BE2C (cell line): ENCODE results near the gene C14orf93.
"Not testable (repeated sequence)": the region's sequence is repeated elsewhere in the genome, so short reads cannot be mapped to it uniquely, and the experiment has no call there.

Experiments used
- DNase-seq: peaks from one replicate; pipeline ENCODE4 v3.0.0-alpha.2; 2020
- H3K27me3 ChIP-seq: fragments of 250-450 bp; sonication (Bioruptor Pico); 2 replicates; pipeline ENCODE4 v1.5.1; 2020; ENCODE audit warnings: mild to moderate bottlenecking
- H3K36me3 ChIP-seq: fragments of 250-450 bp; sonication (Bioruptor Pico); 2 replicates; pipeline ENCODE4 v1.5.1; 2020; ENCODE audit warnings: mild to moderate bottlenecking
- H3K4me1 ChIP-seq: fragments of 250-450 bp; sonication (Bioruptor Pico); 2 replicates; pipeline ENCODE4 v1.5.1; 2020
- H3K4me3 ChIP-seq: 2 replicates; pipeline ENCODE4 v1.5.1; 2011; ENCODE audit warnings: low read depth, low read length
- H3K9me3 ChIP-seq: fragments of 250-450 bp; sonication (Bioruptor Pico); 2 replicates; pipeline ENCODE4 v1.5.1; 2020
- CTCF ChIP-seq: IDR thresholded peaks from 2 replicates; pipeline ENCODE4 v1.5.1; 2012; ENCODE audit warnings: mild to moderate bottlenecking, low read depth, low read length

C14orf93 gene

DNA sequence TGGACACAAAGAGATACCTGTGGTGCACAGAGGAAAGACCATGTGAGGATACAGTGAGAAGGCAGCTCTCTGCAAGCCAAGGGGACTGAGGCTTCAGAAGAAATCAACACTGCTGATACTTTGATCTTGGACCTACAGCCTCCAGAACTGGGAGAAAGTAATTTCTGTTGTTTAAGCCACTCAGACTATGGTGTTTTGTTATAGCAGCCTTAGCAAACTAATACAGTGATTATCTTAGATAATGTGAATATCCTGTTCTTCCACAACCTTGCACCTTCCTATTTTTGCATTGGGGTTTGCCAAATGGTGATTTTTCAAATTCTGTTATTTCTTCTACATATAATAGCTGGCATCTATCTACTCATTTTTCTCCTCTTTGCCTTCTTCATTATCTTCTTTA is 8.2 kb upstream of the C14orf93 start:
- Histone ChIP-seq H3K9me3 (no peaks in the 10 kb centered on the region), H3K4me3 (no peak overlapping the region), H3K36me3 (no peaks in the 10 kb centered on the region), H3K4me1 (peaks cover 21% of the 10 kb centered on the region), H3K27me3 (no peaks in the 10 kb centered on the region)
- no peak for TF ChIP-seq CTCF
- no peak for DNase-seq

DNA sequence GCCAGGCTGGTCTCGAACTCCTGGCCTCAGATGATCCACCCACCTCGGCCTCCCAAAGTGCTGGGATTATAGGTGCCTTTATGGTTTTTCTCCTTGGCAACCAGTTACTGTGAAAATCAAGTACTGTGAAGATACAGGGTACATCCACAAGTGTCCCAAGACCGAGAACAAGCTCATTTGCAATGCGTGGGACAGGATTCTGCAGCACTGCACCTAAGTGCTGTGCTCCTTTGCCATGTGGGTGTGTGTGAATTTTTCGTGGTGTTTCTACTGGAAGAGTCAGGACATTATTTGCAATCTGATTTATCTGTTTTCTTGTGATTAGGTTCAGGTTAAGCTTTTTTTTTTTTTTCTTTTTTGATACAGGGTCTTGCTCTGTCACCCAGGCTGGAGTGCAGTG is 7.1 kb upstream of the C14orf93 start:
- Histone ChIP-seq H3K4me3 (no peak overlapping the region), H3K36me3 (no peaks in the 10 kb centered on the region), H3K4me1 (peaks cover 23% of the 10 kb centered on the region), H3K27me3 (no peaks in the 10 kb centered on the region), H3K9me3 (no peaks in the 10 kb centered on the region)
- no peak for TF ChIP-seq CTCF
- DNase-seq: no peak

GRCh38 chr14:23015618-23016017 is 5.7 kb upstream of the C14orf93 start:
- H3K36me3 ChIP-seq: no peaks in the 10 kb centered on the region
- H3K27me3 ChIP-seq: no peaks in the 10 kb centered on the region
- peaks cover 11% of the 10 kb centered on the region for H3K4me1 ChIP-seq
- no peak for DNase-seq
- no peaks in the 10 kb centered on the region for H3K9me3 ChIP-seq
- H3K4me3 ChIP-seq: no peak overlapping the region
- TF ChIP-seq CTCF: no peak

DNA sequence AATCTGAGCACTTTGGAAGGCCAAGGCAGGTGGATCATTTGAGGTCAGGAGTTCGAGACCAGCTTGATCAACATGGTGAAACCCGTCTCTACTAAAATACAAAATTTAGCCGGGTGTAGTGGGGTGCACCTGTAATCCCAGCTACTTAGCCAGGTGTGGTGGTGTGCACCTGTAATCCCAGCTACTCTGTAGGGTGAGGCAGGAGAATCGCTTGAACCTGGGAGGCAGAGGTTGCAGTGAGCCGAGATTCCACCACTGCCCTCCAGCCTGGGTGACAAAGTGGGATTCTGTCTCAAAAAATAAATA is 3.8 kb upstream of the C14orf93 start:
- H3K4me1 ChIP-seq: peaks cover 13% of the 10 kb centered on the region
- H3K4me3 ChIP-seq, DNase-seq, H3K36me3 ChIP-seq, H3K9me3 ChIP-seq, H3K27me3 ChIP-seq: not testable (repeated sequence)

- TF ChIP-seq CTCF: no peak
- Histone ChIP-seq H3K9me3 (no peaks in the 10 kb centered on the region), H3K4me3 (no peak overlapping the region), H3K36me3 (no peaks in the 10 kb centered on the region), H3K27me3 (no peaks in the 10 kb centered on the region), H3K4me1 (peaks cover 13% of the 10 kb centered on the region)
- DNase-seq: peak; percentile 28
Observed at GRCh38 chr14:23013054-23013748, 3.3 kb upstream of the C14orf93 start.

- Histone ChIP-seq H3K27me3 (no peaks in the 10 kb centered on the region), H3K36me3 (no peaks in the 10 kb centered on the region), H3K4me1 (peaks cover 23% of the 10 kb centered on the region), H3K4me3 (peak overlapping the region; percentile 68), H3K9me3 (no peaks in the 10 kb centered on the region; the same call in 1 of the 2 replicates)
- DNase-seq: no peak
- TF ChIP-seq CTCF: no peak
Observed at GRCh38 chr14:23009483-23009938, 432 bp downstream of the C14orf93 start.
